OCI-LY7 (cell line): ENCODE measurements around the gene MYO16. TPM values are rescaled to one million over a fixed set of nuclear protein-coding genes. Genes with fewer than 3 reads are reported as not detected.

Experiments
- BruUV-seq: library from RNA; stranded (reverse); fragments of 400-500 nt; replicated peaks from 2 replicates; lab custom pipeline; 2021; lab: Mats Ljungman, UMichigan
- CTCF ChIA-PET: fragments of 300-600 bp; sonication (Branson Sonifier 250); formaldehyde crosslinking; loops from one replicate; lab custom pipeline; 2022; ENCODE audit warnings: antibody characterized with exemption; ENCODE audit not compliant: unreplicated experiment; lab: Charles Lee
- POLR2A ChIA-PET: fragments of 300-600 bp; sonication (Branson Sonifier 250); formaldehyde crosslinking; loops from one replicate; lab custom pipeline; 2022; ENCODE audit warnings: antibody characterized with exemption; lab: Charles Lee
- DNase-seq: peaks from one replicate; pipeline ENCODE4 v3.0.0-alpha.2; 2015; ENCODE audit warnings: low spot score
- H2AFZ ChIP-seq: fragments of 200-600 bp; sonication (generic), shearing (Covaris generic); 2 replicates; pipeline ENCODE4 v1.6.1; 2014; ENCODE audit warnings: mild to moderate bottlenecking, antibody characterized with exemption, low read length, moderate library complexity
- H3K27ac ChIP-seq: fragments of 200-600 bp; sonication (generic); 2 replicates; pipeline ENCODE4 v1.5.1; 2014; ENCODE audit warnings: mixed run types, low read depth, mild to moderate bottlenecking, moderate library complexity, low read length, inconsistent platforms; ENCODE audit not compliant: poor library complexity, severe bottlenecking
- H3K36me3 ChIP-seq: fragments of 200-600 bp; sonication (generic); 2 replicates; pipeline ENCODE4 v1.6.1; 2014; ENCODE audit warnings: mild to moderate bottlenecking, antibody characterized with exemption, low read length, moderate library complexity, mixed read lengths; ENCODE audit not compliant: insufficient read depth
- H3K4me1 ChIP-seq: fragments of 200-600 bp; sonication (generic); 2 replicates; pipeline ENCODE4 v1.5.1; 2014; ENCODE audit warnings: mild to moderate bottlenecking, low read length; ENCODE audit not compliant: insufficient read depth, poor library complexity, severe bottlenecking
- H3K4me2 ChIP-seq: fragments of 200-600 bp; sonication (generic); 2 replicates; pipeline ENCODE4 v1.6.1; 2014; ENCODE audit warnings: mild to moderate bottlenecking, low read length
- H3K4me3 ChIP-seq: fragments of 200-600 bp; sonication (generic); 2 replicates; pipeline ENCODE4 v1.5.1; 2014; ENCODE audit warnings: mild to moderate bottlenecking, low read depth, low read length; ENCODE audit not compliant: poor library complexity, severe bottlenecking
- H3K79me2 ChIP-seq: fragments of 200-600 bp; sonication (generic); 2 replicates; pipeline ENCODE4 v1.6.1; 2016; ENCODE audit warnings: low read depth, mild to moderate bottlenecking, low read length, moderate library complexity, mixed read lengths; ENCODE audit not compliant: insufficient read depth
- H3K9me2 ChIP-seq: fragments of 200-600 bp; sonication (generic); 2 replicates; pipeline ENCODE4 v1.6.1; 2016; ENCODE audit warnings: mild to moderate bottlenecking, low read length, mixed read lengths; ENCODE audit not compliant: insufficient read depth
- H3K9me3 ChIP-seq: fragments of 200-600 bp; sonication (generic); 2 replicates; pipeline ENCODE4 v1.6.1; 2014; ENCODE audit warnings: mild to moderate bottlenecking, mixed run types, low read length, mixed read lengths
- H4K20me1 ChIP-seq: fragments of 200-600 bp; sonication (generic); 2 replicates; pipeline ENCODE4 v1.6.1; 2014; ENCODE audit warnings: mild to moderate bottlenecking, antibody characterized with exemption, low read length, moderate library complexity, mixed read lengths; ENCODE audit not compliant: insufficient read depth
- EZH2phosphoT487 ChIP-seq: fragments of 200-600 bp; sonication (generic); IDR thresholded peaks from 2 replicates; pipeline ENCODE4 v1.6.1; 2018; ENCODE audit warnings: low read depth, borderline replicate concordance, mild to moderate bottlenecking, mixed run types, antibody characterized with exemption, low read length, moderate library complexity, mixed read lengths
- intact Hi-C: fragments of 100-400 bp; cut with micrococcal nuclease; formaldehyde crosslinking; loops from one replicate; pipeline ENCODE4 v1.10.0; 2022; ENCODE audit not compliant: unreplicated experiment
- total RNA-seq, 2 experiments: library from RNA; depleted of rRNA in 1 of 2; stranded (reverse); fragments of >200 nt in 1 of 2; shearing (Covaris generic) in 1 of 2; gene quantifications; 2 replicates each; pipeline ENCODE4 v1.2.3, GENCODE V29; 2014 to 2022
- TF ChIP-seq, protein P1 (sequence below): fragments of 200-600 bp; sonication (generic); conservative IDR thresholded peaks from 2 replicates; pipeline ENCODE4 v1.5.1; 2014; ENCODE audit warnings: mild to moderate bottlenecking, antibody characterized with exemption, low read length, moderate library complexity, mixed read lengths

The MYO16 gene
- total RNA-seq, 2 experiments from 2014 or later: 0.06 TPM; not detected in 1

GRCh38 chr13:109165417-109165904, 536.0 kb downstream of the MYO16 start:
- TF ChIP-seq, protein P1, sequence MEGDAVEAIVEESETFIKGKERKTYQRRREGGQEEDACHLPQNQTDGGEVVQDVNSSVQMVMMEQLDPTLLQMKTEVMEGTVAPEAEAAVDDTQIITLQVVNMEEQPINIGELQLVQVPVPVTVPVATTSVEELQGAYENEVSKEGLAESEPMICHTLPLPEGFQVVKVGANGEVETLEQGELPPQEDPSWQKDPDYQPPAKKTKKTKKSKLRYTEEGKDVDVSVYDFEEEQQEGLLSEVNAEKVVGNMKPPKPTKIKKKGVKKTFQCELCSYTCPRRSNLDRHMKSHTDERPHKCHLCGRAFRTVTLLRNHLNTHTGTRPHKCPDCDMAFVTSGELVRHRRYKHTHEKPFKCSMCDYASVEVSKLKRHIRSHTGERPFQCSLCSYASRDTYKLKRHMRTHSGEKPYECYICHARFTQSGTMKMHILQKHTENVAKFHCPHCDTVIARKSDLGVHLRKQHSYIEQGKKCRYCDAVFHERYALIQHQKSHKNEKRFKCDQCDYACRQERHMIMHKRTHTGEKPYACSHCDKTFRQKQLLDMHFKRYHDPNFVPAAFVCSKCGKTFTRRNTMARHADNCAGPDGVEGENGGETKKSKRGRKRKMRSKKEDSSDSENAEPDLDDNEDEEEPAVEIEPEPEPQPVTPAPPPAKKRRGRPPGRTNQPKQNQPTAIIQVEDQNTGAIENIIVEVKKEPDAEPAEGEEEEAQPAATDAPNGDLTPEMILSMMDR: no peak
- Histone ChIP-seq H2AFZ (no peak overlapping the region), H3K9me3 (no peaks in the 10 kb centered on the region), H3K4me3 (no peak overlapping the region), H3K36me3 (no peaks in the 10 kb centered on the region), H4K20me1 (no peaks in the 10 kb centered on the region), H3K79me2 (no peaks in the 10 kb centered on the region), H3K4me2 (no peak overlapping the region), H3K9me2 (no peaks in the 10 kb centered on the region), H3K4me1 (peaks cover 52% of the 10 kb centered on the region), H3K27ac (no peak overlapping the region)
- BruUV-seq: no TSS peak
- intact Hi-C loops: loop anchor here (10.0 kb wide), 2 partner anchors 951 to 1549 kb away; partner anchors contain the start of genes ABHD13, ING1 and LIG4
- ChIA-PET POLR2A (no interaction called here), CTCF (no interaction called here)
- no peak for DNase-seq

- no peak for TF ChIP-seq EZH2phosphoT487
- TF ChIP-seq, protein P1: no peak
- BruUV-seq: no TSS peak
- no peaks in the 10 kb centered on the region for H3K36me3 ChIP-seq
- DNase-seq: no peak
- H3K9me2 ChIP-seq: no peaks in the 10 kb centered on the region
- H3K4me3 ChIP-seq: no peak overlapping the region
- H3K4me2 ChIP-seq: peak overlapping the region; percentile 17; the same call in 1 of the 2 replicates
- no peaks in the 10 kb centered on the region for H3K79me2 ChIP-seq
- intact Hi-C loops: loop anchor here (10.0 kb wide), 2 partner anchors 952 to 1548 kb away; partner anchors contain the start of genes ABHD13, ING1 and LIG4
- ChIA-PET POLR2A (no interaction called here), CTCF (interaction anchor here (0.6 kb wide), 1 partner anchor 10 kb away, joined by 3 read pairs; no protein-coding TSS in a partner anchor)
- H2AFZ ChIP-seq: no peak overlapping the region
- no peaks in the 10 kb centered on the region for H3K9me3 ChIP-seq
- peaks cover 38% of the 10 kb centered on the region for H3K4me1 ChIP-seq
- no peak overlapping the region for H3K27ac ChIP-seq
- no peaks in the 10 kb centered on the region for H4K20me1 ChIP-seq
Measured at GRCh38 chr13:109166804-109167203, 537.4 kb downstream of the MYO16 start.

- Histone ChIP-seq H3K9me3 (no peaks in the 10 kb centered on the region), H2AFZ (no peak overlapping the region), H3K79me2 (no peaks in the 10 kb centered on the region), H3K9me2 (no peaks in the 10 kb centered on the region), H3K4me1 (peaks cover 5% of the 10 kb centered on the region), H3K36me3 (no peaks in the 10 kb centered on the region), H3K27ac (no peak overlapping the region), H3K4me2 (no peak overlapping the region), H4K20me1 (no peaks in the 10 kb centered on the region), H3K4me3 (no peak overlapping the region)
- no peak for DNase-seq
- intact Hi-C loops: no loop called here
- ChIA-PET POLR2A (no interaction called here), CTCF (no interaction called here)
- no peak for TF ChIP-seq EZH2phosphoT487
- TF ChIP-seq, protein P1: no peak
- no TSS peak for BruUV-seq
Measured at GRCh38 chr13:109172136-109172535, 542.7 kb downstream of the MYO16 start.
